Gastrocnemius medialis (tissue), 4 donors: Measurements from ENCODE around the gene FTSJ1.

ENCODE experiments used
- CTCF ChIP-seq, 5 experiments: fragments of 450-650 bp in 3 of 5; fragments of 200-600 bp in 2 of 5; sonication (generic) in 2 of 5; IDR thresholded peaks in 4 of 5; conservative IDR thresholded peaks in 1 of 5; 1 replicate in 4 of 5; 2 replicates in 1 of 5; pipeline ENCODE4 v1.5.1; 2016 to 2019; ENCODE audit warnings: antibody characterized with exemption in 5 of 5, mild to moderate bottlenecking in 3 of 5, moderate library complexity in 3 of 5
- POLR2A ChIP-seq, 2 donors: fragments of 450-650 bp; IDR thresholded peaks; one replicate each; pipeline ENCODE4 v1.6.1; 2017; ENCODE audit warnings: antibody characterized with exemption in 2 of 2, mild to moderate bottlenecking in 2 of 2, moderate library complexity in 2 of 2

GRCh38 chrX:48513670-48514069 lies 37.7 kb downstream of the FTSJ1 start:
- no peak for TF ChIP-seq CTCF (IDR thresholded peaks at IDR 0.05 in 4 of 5, conservative IDR thresholded peaks at IDR 0.05 in 1 of 5)
- no peak for TF ChIP-seq POLR2A (IDR thresholded peaks at IDR 0.05)
